SH-SY5Y (cell line): ENCODE data around the gene PLXDC2.
A peak's percentile ranks its signal among the peaks of the same experiment; 100 is the strongest.

Experiments
- GATA2 ChIP-seq: IDR thresholded peaks from 2 replicates; pipeline ENCODE4 v1.6.1; 2011; ENCODE audit warnings: mild to moderate bottlenecking, low read depth, low read length
- GATA3 ChIP-seq: IDR thresholded peaks from 2 replicates; pipeline ENCODE4 v1.6.1; 2011; ENCODE audit warnings: low read depth, mild to moderate bottlenecking, low read length, moderate library complexity

Gene PLXDC2

GRCh38 chr10:19828278-19829049 is 12.2 kb downstream of the PLXDC2 start:
- TF ChIP-seq GATA2 (no peak), GATA3 (no peak)

DNA sequence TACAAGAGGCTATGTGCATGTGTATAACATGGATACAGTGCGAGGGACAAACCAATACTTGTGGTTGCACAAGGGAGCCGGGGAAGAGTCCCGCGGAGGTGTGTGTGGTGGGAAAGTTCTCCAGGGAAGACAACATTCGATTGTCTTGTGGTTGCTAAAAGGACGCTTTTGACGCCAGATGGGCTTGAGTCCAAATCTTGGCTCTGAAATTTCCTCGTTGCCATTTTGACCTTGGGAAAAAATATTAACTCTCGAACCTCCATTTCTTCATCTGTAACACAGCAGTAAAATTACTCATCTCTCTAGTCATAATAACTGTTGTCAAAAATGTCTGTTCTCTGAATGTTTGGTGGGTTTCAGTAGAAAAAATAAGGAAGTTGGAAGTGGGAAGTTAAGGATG is 16.5 kb downstream of the PLXDC2 start:
- TF ChIP-seq GATA2 (no peak), GATA3 (no peak)

GRCh38 chr10:19833170-19833824 is 17.1 kb downstream of the PLXDC2 start:
- TF ChIP-seq GATA3 (no peak), GATA2 (no peak)

GRCh38 chr10:19835952-19836351 is 19.7 kb downstream of the PLXDC2 start:
- no peak for TF ChIP-seq GATA2
- no peak for TF ChIP-seq GATA3

DNA sequence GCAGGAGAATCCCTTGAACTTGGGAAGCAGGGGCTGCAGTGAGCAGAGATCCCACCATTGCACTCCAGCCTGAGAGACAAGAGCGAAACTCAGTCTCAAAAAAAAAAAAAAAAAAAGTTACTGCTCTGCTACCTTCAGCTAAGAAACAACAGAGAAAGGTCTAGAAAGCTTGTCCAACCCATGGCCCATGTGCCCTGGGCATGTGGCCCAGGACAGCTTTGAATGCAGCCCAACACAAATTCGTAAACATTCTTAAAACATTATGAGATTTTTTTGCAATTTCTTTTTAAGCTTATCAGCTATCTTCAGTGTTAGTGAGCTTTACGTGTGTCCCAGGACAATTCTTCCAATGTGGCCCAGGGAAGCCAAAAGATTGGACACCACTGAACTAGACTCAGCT is 22.9 kb downstream of the PLXDC2 start:
- TF ChIP-seq GATA2 (no peak), GATA3 (no peak)

GRCh38 chr10:19839552-19839951 is 23.3 kb downstream of the PLXDC2 start:
- no peak for TF ChIP-seq GATA3
- TF ChIP-seq GATA2 = no peak

DNA sequence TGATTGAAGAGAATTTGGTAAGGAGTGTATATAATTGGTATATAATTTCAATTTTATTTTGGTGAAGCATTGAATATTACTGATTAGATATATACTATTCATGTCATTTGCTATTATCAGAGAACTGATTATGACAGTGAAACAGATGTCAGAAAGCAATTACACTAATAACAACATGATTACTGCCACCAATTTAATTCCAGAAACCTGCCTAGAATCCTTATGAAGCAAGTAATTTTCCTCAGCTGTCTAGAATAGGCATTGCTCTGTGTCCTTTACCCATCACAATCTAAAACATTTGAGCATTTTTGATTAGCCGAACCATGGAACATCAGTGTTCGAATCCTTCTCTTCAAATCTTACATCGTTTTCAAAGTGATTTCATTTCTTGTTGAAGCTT is 24.5 kb downstream of the PLXDC2 start:
- no peak for TF ChIP-seq GATA2
- TF ChIP-seq GATA3 = no peak

GRCh38 chr10:19843487-19843886 is 27.3 kb downstream of the PLXDC2 start:
- TF ChIP-seq GATA3 (no peak), GATA2 (no peak)

- TF ChIP-seq GATA2 = no peak
- TF ChIP-seq GATA3 = no peak
These were observed 29.5 kb downstream of the PLXDC2 start for GRCh38 chr10:19845503-19846368.

- no peak for TF ChIP-seq GATA2
- no peak for TF ChIP-seq GATA3
These were observed 31.1 kb downstream of the PLXDC2 start for GRCh38 chr10:19847321-19847720.

DNA sequence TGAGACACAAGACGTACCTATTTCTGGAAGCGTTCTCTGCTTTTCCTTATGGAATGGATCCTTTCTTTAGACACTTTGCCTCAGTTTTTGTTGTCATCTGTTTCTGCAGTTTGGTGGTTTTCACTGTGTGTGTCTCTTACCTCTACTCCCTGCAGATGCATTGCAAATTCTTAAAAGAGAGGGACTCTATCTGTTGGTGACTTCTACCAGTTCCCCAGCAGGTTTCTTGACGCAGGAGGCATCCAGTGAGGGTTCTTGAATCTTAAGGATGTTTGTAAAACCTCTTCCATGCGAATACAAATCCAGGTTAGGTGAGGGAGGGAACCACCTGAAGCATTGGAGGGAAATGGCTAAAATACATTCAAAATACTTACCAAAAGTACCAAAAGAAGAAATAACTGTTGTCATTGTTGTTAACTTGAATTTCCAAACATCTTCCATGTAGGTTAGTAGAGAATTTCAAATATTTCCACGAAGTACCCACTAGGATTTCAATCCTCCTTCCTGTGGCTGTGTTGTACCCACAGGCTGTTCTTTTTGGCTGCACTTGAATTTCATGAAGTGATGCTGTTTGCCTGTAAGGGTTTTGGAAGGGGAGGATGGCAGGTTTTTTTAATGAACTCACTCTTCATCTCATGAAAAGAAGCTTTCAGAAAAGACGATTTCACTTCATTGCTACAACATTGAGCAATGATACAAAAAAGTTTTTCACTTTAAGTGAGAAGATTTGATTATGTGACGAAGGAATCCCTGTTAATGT is 32.2 kb downstream of the PLXDC2 start:
- no peak for TF ChIP-seq GATA2
- no peak for TF ChIP-seq GATA3

GRCh38 chr10:19853831-19854230 is 37.6 kb downstream of the PLXDC2 start:
- TF ChIP-seq GATA3 = no peak
- 0 out of 2 replicates have a peak, but pooled peaks have one; percentile 19 for TF ChIP-seq GATA2

- TF ChIP-seq GATA3 (no peak), GATA2 (no peak)
These were observed 41.6 kb downstream of the PLXDC2 start for GRCh38 chr10:19857876-19858275.

DNA sequence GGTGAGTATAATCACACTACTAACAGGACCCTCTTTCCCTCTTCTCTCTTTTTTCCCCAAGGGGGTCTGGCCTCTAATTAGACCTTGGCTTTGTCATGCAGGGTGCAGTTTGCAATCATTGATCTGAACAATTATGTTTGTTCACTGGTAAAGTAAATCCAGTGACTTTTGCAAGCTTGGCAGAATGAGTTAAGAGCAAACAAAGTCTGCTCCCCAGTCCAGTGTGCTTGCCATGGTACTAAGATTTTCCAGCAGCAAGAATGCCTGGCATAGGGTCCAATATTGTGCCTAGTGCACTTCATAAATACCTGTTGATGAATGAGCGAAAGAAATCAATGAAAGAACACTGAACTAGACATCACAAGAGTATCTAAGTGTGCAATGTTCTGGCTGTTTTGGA is 43.9 kb downstream of the PLXDC2 start:
- TF ChIP-seq GATA3 (no peak), GATA2 (no peak)
